Sigmoid colon (tissue), 4 donors: ENCODE data around the gene TTLL11.

ENCODE experiments used
- EP300 ChIP-seq, 4 donors: sonication (generic); formaldehyde crosslinking; IDR thresholded peaks; one replicate each; pipeline ENCODE4 v1.6.1; 2017; ENCODE audit warnings: antibody characterized with exemption in 4 of 4
- POLR2A ChIP-seq, 2 donors: fragments of 450-650 bp; IDR thresholded peaks; one replicate each; pipeline ENCODE4 v1.6.1; 2016; ENCODE audit warnings: antibody characterized with exemption in 2 of 2, mild to moderate bottlenecking in 2 of 2, moderate library complexity in 2 of 2
- POLR2AphosphoS5 ChIP-seq, 4 donors: sonication (generic); formaldehyde crosslinking; IDR thresholded peaks; one replicate each; pipeline ENCODE4 v1.6.1; 2017; ENCODE audit warnings: antibody characterized with exemption in 4 of 4
- TF ChIP-seq, protein P1 (sequence below), 4 experiments: fragments of 450-650 bp in 3 of 4; fragments of 200-600 bp in 1 of 4; IDR thresholded peaks; one replicate each; pipeline ENCODE4 v1.5.1; 2016 to 2019; ENCODE audit warnings: antibody characterized with exemption in 4 of 4, mild to moderate bottlenecking in 3 of 4, moderate library complexity in 2 of 4

DNA sequence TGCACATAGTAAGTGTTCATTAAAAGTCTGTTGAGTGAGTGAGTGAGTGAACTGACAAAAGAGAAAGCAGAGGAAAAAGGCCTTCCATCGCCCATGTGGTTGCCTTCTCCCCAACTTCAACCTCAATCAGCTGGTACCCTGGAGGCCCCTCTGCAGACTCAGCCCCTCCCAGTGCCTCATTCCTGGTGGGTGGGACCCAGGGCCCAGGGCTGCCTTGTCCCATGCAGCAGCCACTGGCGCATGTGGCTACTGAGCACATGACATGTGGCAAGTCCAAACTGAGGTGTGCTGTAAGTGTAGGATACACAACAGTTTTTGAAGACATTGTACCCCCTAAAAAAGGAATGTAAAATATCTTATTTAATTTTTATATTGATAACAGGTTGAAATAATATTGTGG lies 36.9 kb upstream of the TTLL11 start:
- TF ChIP-seq, protein P1, sequence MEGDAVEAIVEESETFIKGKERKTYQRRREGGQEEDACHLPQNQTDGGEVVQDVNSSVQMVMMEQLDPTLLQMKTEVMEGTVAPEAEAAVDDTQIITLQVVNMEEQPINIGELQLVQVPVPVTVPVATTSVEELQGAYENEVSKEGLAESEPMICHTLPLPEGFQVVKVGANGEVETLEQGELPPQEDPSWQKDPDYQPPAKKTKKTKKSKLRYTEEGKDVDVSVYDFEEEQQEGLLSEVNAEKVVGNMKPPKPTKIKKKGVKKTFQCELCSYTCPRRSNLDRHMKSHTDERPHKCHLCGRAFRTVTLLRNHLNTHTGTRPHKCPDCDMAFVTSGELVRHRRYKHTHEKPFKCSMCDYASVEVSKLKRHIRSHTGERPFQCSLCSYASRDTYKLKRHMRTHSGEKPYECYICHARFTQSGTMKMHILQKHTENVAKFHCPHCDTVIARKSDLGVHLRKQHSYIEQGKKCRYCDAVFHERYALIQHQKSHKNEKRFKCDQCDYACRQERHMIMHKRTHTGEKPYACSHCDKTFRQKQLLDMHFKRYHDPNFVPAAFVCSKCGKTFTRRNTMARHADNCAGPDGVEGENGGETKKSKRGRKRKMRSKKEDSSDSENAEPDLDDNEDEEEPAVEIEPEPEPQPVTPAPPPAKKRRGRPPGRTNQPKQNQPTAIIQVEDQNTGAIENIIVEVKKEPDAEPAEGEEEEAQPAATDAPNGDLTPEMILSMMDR (IDR thresholded peaks at IDR 0.05) = no peak
- TF ChIP-seq POLR2AphosphoS5 (IDR thresholded peaks at IDR 0.05) = no peak
- no peak for TF ChIP-seq POLR2A (IDR thresholded peaks at IDR 0.05)
- no peak for TF ChIP-seq EP300 (IDR thresholded peaks at IDR 0.05)
